AG09319 (cell line): ENCODE results near the gene BTG4.

Experiments used
- DNase-seq: peaks from one replicate; pipeline ENCODE4 v3.0.0-alpha.2; 2010; ENCODE audit warnings: low read depth; ENCODE audit errors: extremely low read depth
- CTCF ChIP-seq: IDR thresholded peaks from 2 replicates; pipeline ENCODE4 v1.5.1; 2011; ENCODE audit warnings: low read depth, mild to moderate bottlenecking, inconsistent platforms, low read length, moderate library complexity

BTG4 gene

GRCh38 chr11:111512296-111513239 is at the start of gene BTG4:
Gene BTG4, minus strand, starts transcription at chr11:111512386. Its CDS starts 13,610 bp downstream, at chr11:111498776.
- DNase-seq = no peak
- TF ChIP-seq CTCF = no peak

- DNase-seq = peak; percentile 71
- TF ChIP-seq CTCF = no peak
Observed at GRCh38 chr11:111561791-111562325, 49.7 kb upstream of the BTG4 start.

GRCh38 chr11:111561306-111561705 is 49.1 kb upstream of the BTG4 start:
- TF ChIP-seq CTCF = no peak
- DNase-seq = no peak

GRCh38 chr11:111560800-111561199 is 48.6 kb upstream of the BTG4 start:
- TF ChIP-seq CTCF = no peak
- no peak for DNase-seq

- no peak for DNase-seq
- TF ChIP-seq CTCF = no peak
Observed at GRCh38 chr11:111559800-111560464, 47.7 kb upstream of the BTG4 start.

- DNase-seq = peak; percentile 84
- TF ChIP-seq CTCF = no peak; the same call in none of the 2 replicates
Observed at GRCh38 chr11:111557425-111558111, 45.4 kb upstream of the BTG4 start.
